ENCODE data around the gene METTL13.

Gene METTL13

DNA sequence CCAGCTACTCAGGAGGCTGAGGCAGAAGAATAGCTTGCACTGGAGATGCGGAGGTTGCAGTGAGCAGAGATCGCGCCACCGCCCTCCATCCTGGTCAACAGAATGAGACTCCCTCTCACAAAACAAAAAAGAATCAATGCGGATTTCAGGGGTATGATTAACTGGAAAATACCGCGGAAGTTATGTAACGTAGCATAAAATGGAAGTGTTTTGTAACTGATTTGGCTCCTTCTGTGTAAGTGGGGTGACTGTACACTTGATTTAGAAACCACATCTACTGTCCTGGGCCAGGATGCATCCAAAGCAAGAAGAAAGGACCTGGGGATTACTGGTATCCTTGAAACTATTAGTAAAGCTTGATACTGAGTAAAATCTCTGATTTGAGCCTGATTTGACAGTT is 36.5 kb upstream of the METTL13 start:
- no peak overlapping the region for H3K27ac ChIP-seq (replicated peaks)
- DNase-seq (ENCODE audit: low read depth in 1 of 2, low spot score in 1 of 2) = peak; percentile 29
- TF ChIP-seq SPI1 (IDR thresholded peaks at IDR 0.05; ENCODE audit: borderline replicate concordance, low read depth) (no peak), GABPA (IDR thresholded peaks at IDR 0.05; ENCODE audit: low read depth) (no peak), POLR2AphosphoS5 (IDR thresholded peaks at IDR 0.05; ENCODE audit: low read depth) (no peak)
- TF ChIP-seq, protein P1, sequence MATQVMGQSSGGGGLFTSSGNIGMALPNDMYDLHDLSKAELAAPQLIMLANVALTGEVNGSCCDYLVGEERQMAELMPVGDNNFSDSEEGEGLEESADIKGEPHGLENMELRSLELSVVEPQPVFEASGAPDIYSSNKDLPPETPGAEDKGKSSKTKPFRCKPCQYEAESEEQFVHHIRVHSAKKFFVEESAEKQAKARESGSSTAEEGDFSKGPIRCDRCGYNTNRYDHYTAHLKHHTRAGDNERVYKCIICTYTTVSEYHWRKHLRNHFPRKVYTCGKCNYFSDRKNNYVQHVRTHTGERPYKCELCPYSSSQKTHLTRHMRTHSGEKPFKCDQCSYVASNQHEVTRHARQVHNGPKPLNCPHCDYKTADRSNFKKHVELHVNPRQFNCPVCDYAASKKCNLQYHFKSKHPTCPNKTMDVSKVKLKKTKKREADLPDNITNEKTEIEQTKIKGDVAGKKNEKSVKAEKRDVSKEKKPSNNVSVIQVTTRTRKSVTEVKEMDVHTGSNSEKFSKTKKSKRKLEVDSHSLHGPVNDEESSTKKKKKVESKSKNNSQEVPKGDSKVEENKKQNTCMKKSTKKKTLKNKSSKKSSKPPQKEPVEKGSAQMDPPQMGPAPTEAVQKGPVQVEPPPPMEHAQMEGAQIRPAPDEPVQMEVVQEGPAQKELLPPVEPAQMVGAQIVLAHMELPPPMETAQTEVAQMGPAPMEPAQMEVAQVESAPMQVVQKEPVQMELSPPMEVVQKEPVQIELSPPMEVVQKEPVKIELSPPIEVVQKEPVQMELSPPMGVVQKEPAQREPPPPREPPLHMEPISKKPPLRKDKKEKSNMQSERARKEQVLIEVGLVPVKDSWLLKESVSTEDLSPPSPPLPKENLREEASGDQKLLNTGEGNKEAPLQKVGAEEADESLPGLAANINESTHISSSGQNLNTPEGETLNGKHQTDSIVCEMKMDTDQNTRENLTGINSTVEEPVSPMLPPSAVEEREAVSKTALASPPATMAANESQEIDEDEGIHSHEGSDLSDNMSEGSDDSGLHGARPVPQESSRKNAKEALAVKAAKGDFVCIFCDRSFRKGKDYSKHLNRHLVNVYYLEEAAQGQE (IDR thresholded peaks at IDR 0.05; ENCODE audit: insufficient replicate concordance, low read depth) = no peak
- TF ChIP-seq, protein P2, sequence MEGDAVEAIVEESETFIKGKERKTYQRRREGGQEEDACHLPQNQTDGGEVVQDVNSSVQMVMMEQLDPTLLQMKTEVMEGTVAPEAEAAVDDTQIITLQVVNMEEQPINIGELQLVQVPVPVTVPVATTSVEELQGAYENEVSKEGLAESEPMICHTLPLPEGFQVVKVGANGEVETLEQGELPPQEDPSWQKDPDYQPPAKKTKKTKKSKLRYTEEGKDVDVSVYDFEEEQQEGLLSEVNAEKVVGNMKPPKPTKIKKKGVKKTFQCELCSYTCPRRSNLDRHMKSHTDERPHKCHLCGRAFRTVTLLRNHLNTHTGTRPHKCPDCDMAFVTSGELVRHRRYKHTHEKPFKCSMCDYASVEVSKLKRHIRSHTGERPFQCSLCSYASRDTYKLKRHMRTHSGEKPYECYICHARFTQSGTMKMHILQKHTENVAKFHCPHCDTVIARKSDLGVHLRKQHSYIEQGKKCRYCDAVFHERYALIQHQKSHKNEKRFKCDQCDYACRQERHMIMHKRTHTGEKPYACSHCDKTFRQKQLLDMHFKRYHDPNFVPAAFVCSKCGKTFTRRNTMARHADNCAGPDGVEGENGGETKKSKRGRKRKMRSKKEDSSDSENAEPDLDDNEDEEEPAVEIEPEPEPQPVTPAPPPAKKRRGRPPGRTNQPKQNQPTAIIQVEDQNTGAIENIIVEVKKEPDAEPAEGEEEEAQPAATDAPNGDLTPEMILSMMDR (IDR thresholded peaks at IDR 0.05; ENCODE audit: insufficient read depth, low read length) = no peak
- H3K27me3 ChIP-seq (ENCODE audit: insufficient read depth, poor library complexity, severe bottlenecking) = no peaks in the 10 kb centered on the region
- no peak overlapping the region for H3K4me3 ChIP-seq (replicated peaks; ENCODE audit: insufficient read depth, low read length)

DNA sequence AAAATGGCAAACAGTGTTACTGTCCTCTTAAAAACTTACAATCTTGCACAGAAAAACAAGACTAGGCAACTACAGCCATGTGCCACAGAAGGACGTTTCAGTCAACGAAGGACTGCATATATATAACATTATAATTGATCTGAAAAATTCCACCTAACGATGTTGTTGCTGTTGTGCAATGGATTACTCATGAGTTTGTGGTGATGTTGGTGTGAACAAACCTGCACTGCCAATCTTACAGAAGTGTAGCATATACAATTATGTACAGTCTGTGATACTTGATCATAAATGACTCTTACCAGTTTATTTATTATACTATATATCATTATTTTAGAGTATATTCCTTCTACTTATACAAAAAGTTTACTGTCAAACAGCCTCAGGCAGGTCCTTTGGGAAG is 32.8 kb upstream of the METTL13 start:
- no peak for DNase-seq (ENCODE audit: low read depth in 1 of 2, low spot score in 1 of 2)
- TF ChIP-seq, protein P2 (IDR thresholded peaks at IDR 0.05; ENCODE audit: insufficient read depth, low read length) = no peak
- TF ChIP-seq, protein P1 (IDR thresholded peaks at IDR 0.05; ENCODE audit: insufficient replicate concordance, low read depth) = no peak
- no peak for TF ChIP-seq SPI1 (IDR thresholded peaks at IDR 0.05; ENCODE audit: borderline replicate concordance, low read depth)
- TF ChIP-seq GABPA (IDR thresholded peaks at IDR 0.05; ENCODE audit: low read depth) = no peak
- TF ChIP-seq POLR2AphosphoS5 (IDR thresholded peaks at IDR 0.05; ENCODE audit: low read depth) = no peak
- Histone ChIP-seq H3K4me3 (replicated peaks; ENCODE audit: insufficient read depth, low read length) (no peak overlapping the region), H3K27ac (replicated peaks) (no peak overlapping the region), H3K27me3 (ENCODE audit: insufficient read depth, poor library complexity, severe bottlenecking) (no peaks in the 10 kb centered on the region)

DNA sequence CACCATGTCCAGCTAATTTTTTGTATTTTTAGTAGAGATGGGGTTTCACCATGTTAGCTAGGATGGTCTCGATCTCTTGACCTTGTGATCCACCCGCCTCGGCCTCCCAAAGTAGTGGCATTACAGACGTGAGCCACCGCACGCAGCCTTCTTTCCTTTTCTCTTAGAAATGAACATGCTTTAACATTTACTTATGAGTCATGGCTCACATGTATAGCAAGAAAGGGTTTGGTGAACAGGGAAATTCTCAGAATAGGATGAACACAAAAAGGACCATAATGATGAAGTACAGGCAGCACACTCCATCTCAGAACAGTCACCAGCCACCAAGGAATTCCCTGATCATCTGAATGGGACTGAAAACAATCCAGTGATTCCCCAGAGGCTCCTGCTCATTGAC is 30.2 kb upstream of the METTL13 start:
- DNase-seq (ENCODE audit: low read depth in 1 of 2, low spot score in 1 of 2) = no peak
- no peak overlapping the region for H3K27ac ChIP-seq (replicated peaks)
- no peaks in the 10 kb centered on the region for H3K27me3 ChIP-seq (ENCODE audit: insufficient read depth, poor library complexity, severe bottlenecking)
- TF ChIP-seq SPI1 (IDR thresholded peaks at IDR 0.05; ENCODE audit: borderline replicate concordance, low read depth) = no peak
- TF ChIP-seq POLR2AphosphoS5 (IDR thresholded peaks at IDR 0.05; ENCODE audit: low read depth) = no peak
- TF ChIP-seq, protein P2 (IDR thresholded peaks at IDR 0.05; ENCODE audit: insufficient read depth, low read length) = no peak
- TF ChIP-seq, protein P1 (IDR thresholded peaks at IDR 0.05; ENCODE audit: insufficient replicate concordance, low read depth) = no peak
- TF ChIP-seq GABPA (IDR thresholded peaks at IDR 0.05; ENCODE audit: low read depth) = no peak
- H3K4me3 ChIP-seq (replicated peaks; ENCODE audit: insufficient read depth, low read length) = no peak overlapping the region
